Urinary bladder (tissue), 4 donors: Measurements from ENCODE around the gene IL31. TPM values are rescaled to one million over a fixed set of nuclear protein-coding genes. Genes with fewer than 3 reads are reported as not detected.
"Not testable (repeated sequence)": the region's sequence is repeated elsewhere in the genome, so short reads cannot be mapped to it uniquely, and the experiment has no call there.

Source experiments
- DNase-seq: peaks from one replicate; pipeline ENCODE4 v3.0.0-alpha.2; 2015; ENCODE audit errors: extremely low spot score
- H3K27ac ChIP-seq: one replicate; pipeline ENCODE4 v1.5.1; 2013; ENCODE audit warnings: low read depth, mild to moderate bottlenecking, moderate library complexity
- H3K36me3 ChIP-seq: one replicate; pipeline ENCODE4 v1.6.1; 2013; ENCODE audit warnings: mild to moderate bottlenecking, moderate library complexity; ENCODE audit not compliant: insufficient read depth
- H3K4me1 ChIP-seq: one replicate; pipeline ENCODE4 v1.6.1; 2013; ENCODE audit warnings: mild to moderate bottlenecking, moderate library complexity; ENCODE audit not compliant: insufficient read depth
- H3K4me3 ChIP-seq: one replicate; pipeline ENCODE4 v1.5.1; 2013; ENCODE audit warnings: low read depth, low read length
- WGBS: extraction: QIAGEN DNeasy Blood & Tissue Kit; methylation state at CpG from one replicate; pipeline ENCODE4 v1.1.7; 2013; 5-methylcytosine and 5-hydroxymethylcytosine counted together
- polyA plus RNA-seq: library from polyadenylated mRNA; stranded (reverse); fragments of 200-250 nt; gene quantifications from one replicate; pipeline ENCODE4 v1.2.3, GENCODE V29; 2013
- total RNA-seq: library from RNA; depleted of rRNA; stranded (reverse); fragments of >200 nt; gene quantifications from one replicate; pipeline ENCODE4 v1.2.3, GENCODE V29; 2014
- donor health status: healthy with polysubstance abuse.
- donor health status: healthy.

IL31 gene
- total and polyA plus RNA-seq, 2 donors: not detected

DNA sequence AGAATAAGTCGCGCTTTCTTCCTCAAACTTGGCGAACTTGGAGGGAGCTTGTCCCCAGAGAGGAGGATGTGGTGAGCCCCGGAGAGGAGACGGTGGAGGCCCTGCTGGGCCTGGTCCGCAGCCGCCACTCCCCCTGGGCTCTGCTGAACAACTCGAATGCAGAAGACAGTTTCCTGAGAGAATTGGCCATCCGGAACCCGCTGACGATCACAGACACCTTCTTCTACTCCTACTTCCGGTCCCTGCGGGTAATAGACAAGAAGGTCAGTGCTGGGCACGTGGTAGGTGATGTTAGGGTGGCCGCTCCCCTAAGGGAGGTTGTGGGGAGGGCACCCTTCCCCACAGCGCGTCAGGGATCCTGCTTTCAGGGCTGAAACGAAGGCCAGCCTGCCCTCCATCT, 10.5 kb upstream of the IL31 start:
- Histone ChIP-seq H3K4me3 (no peak overlapping the region), H3K36me3 (no peaks in the 10 kb centered on the region), H3K27ac (no peak overlapping the region), H3K4me1 (no peaks in the 10 kb centered on the region)
- no peak for DNase-seq
- WGBS: 85% methylated on average over 18 of the region's 18 CpGs

DNA sequence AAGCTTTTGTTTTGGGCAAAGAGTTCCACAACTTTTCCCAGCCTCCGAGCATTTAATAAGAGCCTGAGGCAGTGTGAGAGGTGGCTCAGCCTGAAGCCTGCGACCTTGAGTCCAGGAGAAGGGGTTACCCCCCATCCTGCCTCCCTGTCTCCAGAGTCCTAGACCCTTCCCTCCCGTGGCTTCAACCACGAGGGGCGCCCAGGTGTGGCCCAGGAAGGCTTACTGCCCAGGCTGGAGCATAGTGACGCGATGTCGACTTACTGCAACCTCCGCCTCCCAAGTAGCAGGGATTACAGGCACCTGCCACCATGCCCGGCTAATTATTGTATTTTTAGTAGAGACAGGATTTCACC, 9.5 kb upstream of the IL31 start:
- no peak for DNase-seq
- no peaks in the 10 kb centered on the region for H3K36me3 ChIP-seq
- no peak overlapping the region for H3K27ac ChIP-seq
- H3K4me3 ChIP-seq: peak overlapping the region; percentile 48
- no peaks in the 10 kb centered on the region for H3K4me1 ChIP-seq
- 80% methylated on average over 10 of the region's 10 CpGs for WGBS

DNA sequence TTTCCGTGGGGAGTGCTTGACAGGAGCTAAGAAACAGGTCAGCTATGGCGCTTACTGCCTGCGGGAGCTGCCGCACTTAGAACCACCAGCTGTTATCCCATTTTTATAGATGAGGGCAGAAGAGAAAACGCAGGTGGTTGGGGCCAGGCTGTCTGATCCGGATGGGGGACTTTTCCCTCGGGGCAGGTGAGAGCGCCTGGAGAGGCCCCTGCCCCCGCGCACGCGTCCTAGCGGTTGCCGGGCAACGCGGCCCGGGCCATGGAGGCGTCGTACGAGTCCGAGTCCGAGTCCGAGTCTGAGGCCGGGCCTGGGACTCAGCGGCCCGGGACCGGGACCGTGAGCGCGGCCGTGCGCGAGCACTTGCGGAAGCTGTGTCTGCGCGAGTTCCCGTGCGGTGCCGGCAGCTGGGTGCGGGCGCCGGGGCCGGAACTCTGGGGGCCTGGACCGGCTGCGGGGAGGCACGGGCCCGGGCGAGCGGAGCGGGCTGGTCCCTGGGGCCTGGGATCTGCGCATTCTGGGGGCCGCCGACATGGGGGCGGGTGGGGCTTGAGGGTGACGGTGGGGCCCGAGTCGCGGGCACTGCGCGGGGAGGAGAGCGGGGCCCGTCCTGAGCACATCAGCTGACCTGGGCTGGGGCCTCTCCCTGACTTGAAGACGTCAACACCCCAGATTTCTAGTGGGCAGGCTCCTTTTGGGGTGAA, 9.0 kb upstream of the IL31 start, which contains the start of gene LRRC43:
Gene LRRC43 (plus strand): TSS at position 237 of the 701 bp plus-strand sequence. CDS start 22 bp downstream, at position 259.
- Histone ChIP-seq H3K27ac (no peak within 1 kb of the TSS), H3K4me3 (peak within 1 kb of the TSS; percentile 48), H3K4me1 (no peaks in the 10 kb centered on the region), H3K36me3 (no peaks in the 10 kb centered on the region)
- WGBS: 2% methylated on average over 63 of the region's 63 CpGs
- no peak for DNase-seq

DNA sequence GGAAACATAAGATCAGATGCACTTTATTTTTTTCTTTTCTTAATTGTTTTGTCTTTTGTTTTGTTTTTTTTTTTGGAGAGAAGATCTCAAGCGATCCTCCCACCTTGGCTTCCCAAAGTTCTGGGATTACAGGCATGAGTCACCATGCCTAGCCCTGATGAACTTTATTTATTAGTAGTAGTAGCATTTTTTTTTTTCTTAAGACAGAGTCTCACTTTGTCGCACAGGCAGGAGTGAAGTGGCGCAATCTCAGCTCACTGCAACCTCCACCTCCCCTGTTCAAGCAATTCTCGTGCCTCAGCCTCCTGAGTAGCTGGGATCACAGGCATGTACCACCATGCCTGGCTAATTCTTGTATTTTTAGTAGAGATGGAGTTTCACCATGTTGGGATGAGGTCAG, 2.5 kb upstream of the IL31 start:
- not testable (repeated sequence) for DNase-seq, H3K27ac ChIP-seq, H3K4me3 ChIP-seq, H3K4me1 ChIP-seq, H3K36me3 ChIP-seq
- 86% methylated on average over 4 of the region's 4 CpGs for WGBS

DNA sequence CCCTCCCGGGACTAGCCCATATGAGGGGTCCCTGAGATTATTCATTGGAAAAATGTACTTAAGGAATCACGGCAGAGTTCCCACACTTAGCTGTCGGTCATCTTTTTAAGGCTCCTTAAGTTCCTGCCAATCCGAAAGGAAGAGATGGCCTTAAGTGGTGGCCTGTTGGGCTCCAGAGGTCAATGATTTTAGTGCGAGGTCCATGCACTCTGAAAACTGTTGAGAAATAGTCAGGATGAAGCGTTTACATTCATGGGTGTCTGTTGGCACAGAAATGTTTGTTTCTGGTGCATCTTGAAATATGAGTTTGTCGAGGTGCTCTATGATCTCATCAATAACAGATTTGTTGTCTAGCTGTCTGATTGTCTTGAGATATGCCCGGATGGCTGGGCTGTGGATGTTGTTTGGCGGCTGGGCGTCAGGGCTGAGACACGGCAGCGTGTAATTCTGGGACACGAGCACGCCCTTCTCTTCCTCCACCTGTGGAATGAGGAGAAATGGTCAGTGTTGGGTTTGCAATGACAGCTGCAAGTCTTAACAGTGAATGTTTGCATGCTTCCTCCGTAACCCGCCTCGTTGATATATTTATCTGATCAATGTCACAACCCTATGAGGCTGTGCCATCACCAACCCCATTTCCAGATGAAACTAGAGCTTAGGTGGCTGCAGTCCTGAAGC, 1.6 kb downstream of the IL31 start:
- H3K4me3 ChIP-seq: no peak overlapping the region
- H3K4me1 ChIP-seq: no peaks in the 10 kb centered on the region
- H3K27ac ChIP-seq: no peak overlapping the region
- no peaks in the 10 kb centered on the region for H3K36me3 ChIP-seq
- no peak for DNase-seq
- WGBS: 71% methylated on average over 17 of the region's 17 CpGs

DNA sequence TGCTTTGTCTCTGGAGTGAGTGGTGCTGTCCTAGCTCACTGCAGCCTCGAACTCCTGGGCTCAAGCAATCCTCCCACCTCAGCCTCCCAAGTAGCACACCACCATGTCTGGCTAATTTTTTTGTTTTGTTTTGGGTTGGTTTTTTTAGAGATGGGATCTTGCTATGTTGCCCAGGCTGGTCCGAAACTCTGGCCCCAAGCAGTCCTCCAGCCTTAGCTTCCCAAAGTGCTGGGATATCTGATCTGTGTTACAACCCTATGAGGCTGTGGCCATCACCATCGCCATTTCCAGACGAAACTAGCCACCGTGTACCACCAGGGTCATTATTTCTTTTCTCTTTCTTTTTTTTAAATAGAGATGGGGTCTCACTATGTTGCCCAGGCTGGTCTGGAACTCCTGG, 2.6 kb downstream of the IL31 start:
- WGBS: 89% methylated on average over 5 of the region's 5 CpGs
- H3K36me3 ChIP-seq: no peaks in the 10 kb centered on the region
- no peak overlapping the region for H3K4me3 ChIP-seq
- no peak for DNase-seq
- no peak overlapping the region for H3K27ac ChIP-seq
- no peaks in the 10 kb centered on the region for H3K4me1 ChIP-seq

DNA sequence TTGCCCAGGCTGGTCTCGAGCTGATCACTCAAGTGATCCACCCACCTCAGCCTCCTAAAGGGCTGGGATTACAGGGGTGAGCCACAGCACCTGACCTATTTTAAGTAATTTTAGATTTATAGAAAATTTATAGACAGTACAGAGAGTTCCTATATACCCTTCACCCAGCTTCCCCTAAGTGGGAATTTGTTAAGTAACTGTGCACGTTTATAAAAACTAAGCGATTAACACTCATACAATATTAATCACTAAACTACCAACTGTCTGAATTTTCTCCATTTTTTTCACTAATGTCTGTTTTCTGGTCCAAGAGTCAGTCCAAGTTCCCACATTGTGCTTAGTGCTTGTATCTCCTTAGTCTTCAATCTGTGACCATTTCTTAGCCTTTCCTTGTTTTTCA, 5.5 kb downstream of the IL31 start:
- no peak overlapping the region for H3K27ac ChIP-seq
- no peak for DNase-seq
- no peaks in the 10 kb centered on the region for H3K36me3 ChIP-seq
- H3K4me3 ChIP-seq: no peak overlapping the region
- WGBS: 93% methylated on average over 3 of the region's 3 CpGs
- no peaks in the 10 kb centered on the region for H3K4me1 ChIP-seq

DNA sequence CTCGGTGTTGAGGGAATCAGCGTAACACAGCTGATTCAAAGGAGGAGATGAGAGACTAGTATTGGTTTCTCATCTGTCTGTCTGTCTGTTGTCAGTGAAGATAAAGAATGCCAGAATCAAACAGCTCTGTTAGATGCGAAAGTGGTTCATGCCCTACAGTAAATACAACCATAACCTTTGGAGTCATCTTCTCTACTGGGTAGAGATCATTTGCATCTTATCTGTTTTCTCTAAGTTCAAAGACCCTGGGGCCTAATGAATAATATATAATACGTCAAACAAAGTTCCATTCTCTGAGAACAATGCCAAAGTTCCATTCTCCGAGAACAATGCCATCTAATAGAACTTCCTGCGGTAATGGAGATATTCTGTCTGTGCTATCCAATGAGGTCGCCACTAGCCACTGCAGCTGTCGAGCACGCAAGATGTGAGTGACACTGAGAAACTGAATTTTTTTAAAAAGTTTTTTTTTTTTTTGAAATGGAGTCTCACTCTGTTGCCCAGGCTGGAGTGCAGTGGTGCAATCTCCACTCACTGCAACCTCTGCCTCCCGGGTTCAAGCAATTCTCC, 6.6 kb downstream of the IL31 start:
- 87% methylated on average over 10 of the region's 10 CpGs for WGBS
- Histone ChIP-seq H3K36me3 (no peaks in the 10 kb centered on the region), H3K4me1 (no peaks in the 10 kb centered on the region), H3K4me3 (no peak overlapping the region), H3K27ac (no peak overlapping the region)
- DNase-seq: no peak

DNA sequence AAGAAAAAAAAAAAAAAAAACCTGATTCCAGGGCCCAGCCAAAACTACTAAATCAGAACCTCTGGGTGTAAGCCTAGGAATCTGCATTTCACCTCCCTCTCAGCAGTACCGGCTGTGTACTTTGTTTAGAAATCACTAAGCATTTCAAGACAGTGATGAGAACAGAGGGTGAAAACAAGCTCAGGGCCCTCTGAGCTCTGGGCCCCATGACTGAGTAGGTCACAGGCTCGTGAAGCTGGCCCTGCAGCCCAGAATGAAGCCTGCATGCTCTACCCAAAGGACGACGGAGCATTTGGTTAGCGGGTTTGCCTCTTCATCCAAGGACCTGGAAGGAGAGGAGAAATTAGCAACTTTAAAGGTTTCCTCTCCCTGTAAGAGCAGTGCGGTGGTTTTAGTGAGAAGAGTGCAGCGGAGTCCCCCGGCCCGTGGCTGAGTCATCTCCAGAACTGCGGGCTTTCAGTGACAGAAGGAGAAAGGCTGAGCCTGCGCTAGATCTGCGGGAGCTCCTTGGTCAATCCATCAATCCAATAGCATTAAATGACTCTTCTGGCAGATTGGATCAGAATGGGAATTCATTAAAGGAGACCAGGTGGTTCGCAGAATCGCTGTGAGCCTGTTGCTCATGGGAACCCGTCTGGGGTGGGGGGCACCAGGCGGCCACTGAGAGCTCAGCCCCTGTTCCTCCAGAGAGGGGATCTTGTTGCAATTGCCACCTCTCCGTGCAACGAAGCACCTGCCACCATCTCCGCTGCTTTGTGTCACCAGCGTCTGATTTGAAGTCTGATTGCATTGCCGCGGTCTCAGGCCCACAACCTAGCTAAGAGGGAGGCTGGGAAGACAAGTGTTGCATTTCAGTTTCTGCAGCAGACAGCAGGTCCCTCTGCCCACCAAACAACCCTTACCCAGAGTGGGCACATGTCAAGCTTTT, 7.3 kb downstream of the IL31 start:
- no peak for DNase-seq
- Histone ChIP-seq H3K36me3 (no peaks in the 10 kb centered on the region), H3K4me1 (no peaks in the 10 kb centered on the region), H3K4me3 (no peak overlapping the region), H3K27ac (no peak overlapping the region)
- WGBS: 79% methylated on average over 22 of the region's 22 CpGs

DNA sequence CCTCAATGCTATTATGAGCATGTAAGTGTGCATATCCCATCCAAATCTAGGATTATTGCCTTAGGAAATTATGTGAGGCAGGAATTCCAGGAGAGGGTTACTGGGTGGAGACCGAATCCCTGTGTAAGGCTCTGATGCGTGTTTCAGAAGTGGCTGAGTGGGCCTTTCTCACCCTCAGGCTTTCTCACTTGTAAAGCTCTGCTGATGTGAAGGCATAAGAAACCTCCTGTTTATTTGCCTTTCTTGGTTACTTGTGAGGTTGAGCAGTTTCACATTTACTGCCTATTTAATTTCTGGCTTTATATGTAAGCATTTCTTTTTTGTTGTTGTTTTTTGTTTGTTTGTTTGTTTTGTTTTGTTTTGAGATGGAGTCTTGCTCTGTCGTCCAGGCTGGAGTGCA, 11.0 kb downstream of the IL31 start:
- WGBS: 79% methylated on average over 3 of the region's 3 CpGs

DNA sequence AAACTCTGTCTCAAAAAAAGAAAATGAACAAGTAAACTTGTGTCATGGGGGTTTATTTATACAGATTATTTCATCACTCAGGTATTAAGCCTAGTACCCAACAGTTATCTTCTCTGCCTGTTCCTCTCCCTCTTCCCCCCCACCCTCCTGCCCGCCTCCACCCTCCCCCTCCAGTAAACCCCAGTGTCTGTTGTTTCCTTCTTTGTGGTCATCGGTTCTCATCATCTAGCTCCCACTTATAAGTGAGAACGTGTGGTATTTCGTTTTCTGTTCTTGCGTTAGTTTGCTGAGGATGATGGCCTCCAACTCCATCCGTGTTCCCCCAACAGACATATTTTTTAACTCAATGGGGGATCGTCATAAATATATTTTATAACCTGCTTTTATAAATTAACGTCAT, 12.3 kb downstream of the IL31 start:
- no peaks in the 10 kb centered on the region for H3K36me3 ChIP-seq
- WGBS: 64% methylated on average over 8 of the region's 8 CpGs
- H3K4me1 ChIP-seq: no peaks in the 10 kb centered on the region
- no peak for DNase-seq
- H3K27ac ChIP-seq: no peak overlapping the region
- no peak overlapping the region for H3K4me3 ChIP-seq

More for the DNA sequence above, 11.0 kb downstream of the IL31 start:
- H3K27ac ChIP-seq: no peak overlapping the region
- H3K4me3 ChIP-seq: no peak overlapping the region
- no peaks in the 10 kb centered on the region for H3K4me1 ChIP-seq
- DNase-seq: no peak
- no peaks in the 10 kb centered on the region for H3K36me3 ChIP-seq

DNA sequence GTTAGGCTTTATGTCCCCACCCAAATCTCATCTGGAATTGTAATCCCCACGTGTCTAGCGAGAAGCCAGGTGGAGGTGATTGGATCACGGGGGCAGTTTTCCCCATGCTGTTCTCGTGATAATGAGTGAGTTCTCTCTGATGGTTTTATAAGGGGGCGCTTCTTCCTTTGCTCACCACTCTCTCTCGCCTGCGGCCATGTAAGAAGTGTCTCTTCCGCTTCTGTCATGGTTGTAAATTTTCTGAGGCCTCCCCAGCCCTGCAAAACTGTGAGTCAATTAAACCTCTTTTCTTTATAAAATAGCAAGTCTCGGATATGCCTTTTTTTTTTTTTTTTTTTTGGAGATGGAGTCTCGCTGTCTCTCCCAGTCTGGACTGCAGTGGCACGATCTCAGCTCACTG, 13.3 kb downstream of the IL31 start:
- 81% methylated on average over 11 of the region's 11 CpGs for WGBS

DNA sequence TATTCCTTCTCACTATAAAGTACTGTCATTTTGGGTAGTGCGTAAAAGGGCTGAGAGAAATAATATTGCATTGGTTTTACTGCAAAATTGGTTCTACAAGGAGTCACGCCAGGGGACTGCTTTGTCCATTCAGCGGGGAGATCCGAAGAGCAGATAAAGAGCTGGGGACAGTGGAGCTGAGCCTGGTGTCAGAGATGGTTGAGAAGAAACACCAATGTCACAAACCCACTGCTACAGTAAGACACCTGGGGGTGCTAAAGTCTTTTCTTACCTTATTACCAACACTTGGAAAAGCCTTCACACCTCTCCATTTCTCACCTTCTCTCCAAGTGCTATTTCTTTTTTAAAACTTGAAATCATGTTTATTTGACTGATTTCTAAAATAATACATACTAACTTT, 14.1 kb downstream of the IL31 start:
- Histone ChIP-seq H3K36me3 (no peaks in the 10 kb centered on the region), H3K4me1 (no peaks in the 10 kb centered on the region), H3K4me3 (no peak overlapping the region), H3K27ac (no peak overlapping the region)
- DNase-seq: no peak
- WGBS: 62% methylated on average over 4 of the region's 4 CpGs

More for the DNA sequence above, 13.3 kb downstream of the IL31 start:
- no peak for DNase-seq
- Histone ChIP-seq H3K4me1 (no peaks in the 10 kb centered on the region), H3K4me3 (no peak overlapping the region), H3K36me3 (no peaks in the 10 kb centered on the region), H3K27ac (no peak overlapping the region)
